ENCODE data around the gene ADGRL3.

DNA sequence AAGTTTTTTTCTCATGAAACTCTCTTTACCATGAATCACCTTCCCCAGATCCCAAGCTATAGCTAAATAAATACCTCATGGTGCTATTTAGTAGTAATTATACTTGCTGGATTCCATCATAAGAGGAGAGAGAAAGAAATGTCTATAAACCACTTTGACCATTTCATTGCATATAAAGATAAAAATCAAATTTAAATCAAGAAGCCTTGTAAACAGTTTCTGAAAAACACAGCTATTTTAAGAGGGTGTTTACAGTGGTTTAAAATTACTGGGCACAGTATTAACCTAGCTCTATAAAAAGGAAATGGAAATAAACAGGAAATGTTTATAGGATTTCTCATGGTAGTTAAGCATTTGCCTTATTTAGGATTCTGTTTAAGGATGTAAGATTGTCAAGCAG lies 637.9 kb downstream of the ADGRL3 start:
- TF ChIP-seq, protein P1, sequence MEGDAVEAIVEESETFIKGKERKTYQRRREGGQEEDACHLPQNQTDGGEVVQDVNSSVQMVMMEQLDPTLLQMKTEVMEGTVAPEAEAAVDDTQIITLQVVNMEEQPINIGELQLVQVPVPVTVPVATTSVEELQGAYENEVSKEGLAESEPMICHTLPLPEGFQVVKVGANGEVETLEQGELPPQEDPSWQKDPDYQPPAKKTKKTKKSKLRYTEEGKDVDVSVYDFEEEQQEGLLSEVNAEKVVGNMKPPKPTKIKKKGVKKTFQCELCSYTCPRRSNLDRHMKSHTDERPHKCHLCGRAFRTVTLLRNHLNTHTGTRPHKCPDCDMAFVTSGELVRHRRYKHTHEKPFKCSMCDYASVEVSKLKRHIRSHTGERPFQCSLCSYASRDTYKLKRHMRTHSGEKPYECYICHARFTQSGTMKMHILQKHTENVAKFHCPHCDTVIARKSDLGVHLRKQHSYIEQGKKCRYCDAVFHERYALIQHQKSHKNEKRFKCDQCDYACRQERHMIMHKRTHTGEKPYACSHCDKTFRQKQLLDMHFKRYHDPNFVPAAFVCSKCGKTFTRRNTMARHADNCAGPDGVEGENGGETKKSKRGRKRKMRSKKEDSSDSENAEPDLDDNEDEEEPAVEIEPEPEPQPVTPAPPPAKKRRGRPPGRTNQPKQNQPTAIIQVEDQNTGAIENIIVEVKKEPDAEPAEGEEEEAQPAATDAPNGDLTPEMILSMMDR (conservative IDR thresholded peaks at IDR 0.05; ENCODE audit: low read length): no peak
- no peak for TF ChIP-seq EZH2phosphoT487 (IDR thresholded peaks at IDR 0.05; ENCODE audit: borderline replicate concordance, low read depth, low read length)

All from OCI-LY7 (cell line).